GOT3 (cell line): ENCODE measurements around the gene CST4.
"Not testable (repeated sequence)": the region's sequence is repeated elsewhere in the genome, so short reads cannot be mapped to it uniquely, and the experiment has no call there.

ENCODE experiments used
- DNase-seq: peaks from one replicate; lab custom pipeline; 2025; ENCODE audit warnings: mixed read lengths; lab: John Stamatoyannopoulos, UW

The CST4 gene

GRCh38 chr20:23640671-23641667 lies 47.9 kb downstream of the CST4 start:
- DNase-seq: no peak

GRCh38 chr20:23640018-23640601 lies 48.7 kb downstream of the CST4 start:
- no peak for DNase-seq

- no peak for DNase-seq
These were observed 49.3 kb downstream of the CST4 start for GRCh38 chr20:23639490-23639958.

GRCh38 chr20:23638309-23638708 lies 50.5 kb downstream of the CST4 start:
- no peak for DNase-seq

GRCh38 chr20:23637282-23638221 lies 51.3 kb downstream of the CST4 start, which contains the start of gene CST3:
Gene CST3 (minus strand): TSS chr20:23637955. CDS start chr20:23637862, 93 bp downstream.
- peak; percentile 62 for DNase-seq

- no peak for DNase-seq
These were observed 51.9 kb downstream of the CST4 start for GRCh38 chr20:23636908-23637281.

- DNase-seq: no peak
These were observed 52.5 kb downstream of the CST4 start for GRCh38 chr20:23636182-23636907.

GRCh38 chr20:23635768-23636090 lies 53.1 kb downstream of the CST4 start:
- not testable (repeated sequence) for DNase-seq
